Activated T-helper 2 cell treated with anti-CD3 and anti-CD28 coated beads, Interferon-gamma antibody, Interleukin-2, Interleukin-4, amounts not matched to agents 10 μg/mL and 5 μg/mL and 100 μg/mL, durations not matched to agents 14 hours and 24 hours and 36 hours (primary cell): Measurements from ENCODE around the gene TRIM54. TPM values are rescaled to one million over a fixed set of nuclear protein-coding genes. Genes with fewer than 3 reads are reported as not detected.
"Not testable (repeated sequence)": the region's sequence is repeated elsewhere in the genome, so short reads cannot be mapped to it uniquely, and the experiment has no call there.

Source experiments
- DNase-seq: peaks from one replicate; pipeline ENCODE4 v3.0.0; 2021; ENCODE audit warnings: low spot score
- H3K27ac Mint-ChIP-seq: one replicate; pipeline ENCODE4 v1.8.0; 2021; ENCODE audit warnings: mixed read lengths
- H3K27me3 Mint-ChIP-seq: one replicate; pipeline ENCODE4 v1.8.0; 2021; ENCODE audit warnings: low read depth, mixed read lengths
- H3K36me3 Mint-ChIP-seq: one replicate; pipeline ENCODE4 v1.8.0; 2021; ENCODE audit warnings: low read depth, mixed read lengths
- H3K4me1 Mint-ChIP-seq: one replicate; pipeline ENCODE4 v1.8.0; 2021; ENCODE audit warnings: low read depth, mixed read lengths
- H3K4me3 Mint-ChIP-seq: one replicate; pipeline ENCODE4 v1.8.0; 2021; ENCODE audit warnings: low read depth, mild to moderate bottlenecking, moderate library complexity, mixed read lengths
- H3K9me3 Mint-ChIP-seq: one replicate; pipeline ENCODE4 v1.8.0; 2021; ENCODE audit warnings: mixed read lengths
- intact Hi-C: fragments of 100-400 bp; cut with micrococcal nuclease; formaldehyde crosslinking; loops from one replicate; pipeline ENCODE4 v1.15.1; 2023
- total RNA-seq: library from RNA; stranded (reverse); gene quantifications from 2 replicates; pipeline ENCODE4 v1.2.3, GENCODE V29; 2022

The TRIM54 gene
- total RNA-seq, 1 donor from 2014 or later, result 0.21 TPM

- Mint-ChIP-seq H3K27ac (no peak overlapping the region), H3K4me3 (no peak overlapping the region), H3K36me3 (peaks cover 22% of the 10 kb centered on the region), H3K4me1 (no peaks in the 10 kb centered on the region), H3K9me3 (no peaks in the 10 kb centered on the region), H3K27me3 (no peaks in the 10 kb centered on the region)
- DNase-seq, result no peak
- intact Hi-C loops, result no loop called here
Measured at GRCh38 chr2:27312152-27312551, 29.9 kb downstream of the TRIM54 start.

- Mint-ChIP-seq H3K9me3 (no peaks in the 10 kb centered on the region), H3K4me3 (no peak overlapping the region), H3K4me1 (no peaks in the 10 kb centered on the region), H3K36me3 (peaks cover 18% of the 10 kb centered on the region), H3K27me3 (no peaks in the 10 kb centered on the region), H3K27ac (no peak overlapping the region)
- intact Hi-C loops, result no loop called here
- no peak for DNase-seq
Measured at GRCh38 chr2:27313882-27314645, 31.8 kb downstream of the TRIM54 start.

GRCh38 chr2:27314709-27315108 is 32.5 kb downstream of the TRIM54 start:
- Mint-ChIP-seq H3K27ac (no peak overlapping the region), H3K4me1 (no peaks in the 10 kb centered on the region), H3K4me3 (no peak overlapping the region), H3K36me3 (peaks cover 14% of the 10 kb centered on the region), H3K9me3 (no peaks in the 10 kb centered on the region), H3K27me3 (no peaks in the 10 kb centered on the region)
- intact Hi-C loops, result no loop called here
- no peak for DNase-seq

DNA sequence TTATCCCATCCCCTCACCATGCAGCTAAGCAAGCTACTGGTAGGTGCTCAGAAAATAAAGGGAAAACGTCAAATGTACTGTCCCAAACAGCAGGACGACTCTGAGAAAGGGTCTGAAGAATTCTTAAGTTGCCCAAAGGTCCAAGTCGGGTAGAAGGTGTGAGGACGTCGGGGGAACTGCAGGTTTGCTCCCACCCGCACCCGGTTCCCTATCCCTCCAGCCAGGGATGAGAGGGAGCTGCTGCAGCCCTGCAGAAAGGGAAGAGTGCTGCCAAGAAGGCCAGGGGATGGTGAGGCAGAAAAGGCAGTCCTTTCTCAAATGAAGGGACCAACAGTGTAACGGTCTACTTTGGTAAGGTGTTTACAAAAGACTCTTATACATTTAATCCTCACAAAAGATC is 32.9 kb downstream of the TRIM54 start:
- DNase-seq, result no peak
- Mint-ChIP-seq H3K4me3 (no peak overlapping the region), H3K36me3 (peaks cover 12% of the 10 kb centered on the region), H3K4me1 (no peaks in the 10 kb centered on the region), H3K27ac (no peak overlapping the region), H3K9me3 (no peaks in the 10 kb centered on the region), H3K27me3 (no peaks in the 10 kb centered on the region)
- intact Hi-C loops, result no loop called here

- Mint-ChIP-seq H3K4me1 (peaks cover 3% of the 10 kb centered on the region), H3K4me3 (no peak overlapping the region), H3K9me3 (no peaks in the 10 kb centered on the region), H3K27me3 (no peaks in the 10 kb centered on the region), H3K36me3 (peaks cover 5% of the 10 kb centered on the region), H3K27ac (no peak overlapping the region)
- intact Hi-C loops, result no loop called here
- no peak for DNase-seq
Measured at GRCh38 chr2:27316655-27317412, 34.6 kb downstream of the TRIM54 start.

- H3K36me3 Mint-ChIP-seq, H3K4me3 Mint-ChIP-seq, intact Hi-C loops, H3K9me3 Mint-ChIP-seq, H3K27me3 Mint-ChIP-seq, H3K27ac Mint-ChIP-seq, DNase-seq: not testable (repeated sequence)
- H3K4me1 Mint-ChIP-seq, result peaks cover 17% of the 10 kb centered on the region
Measured at GRCh38 chr2:27319839-27320238, 37.6 kb downstream of the TRIM54 start.

DNA sequence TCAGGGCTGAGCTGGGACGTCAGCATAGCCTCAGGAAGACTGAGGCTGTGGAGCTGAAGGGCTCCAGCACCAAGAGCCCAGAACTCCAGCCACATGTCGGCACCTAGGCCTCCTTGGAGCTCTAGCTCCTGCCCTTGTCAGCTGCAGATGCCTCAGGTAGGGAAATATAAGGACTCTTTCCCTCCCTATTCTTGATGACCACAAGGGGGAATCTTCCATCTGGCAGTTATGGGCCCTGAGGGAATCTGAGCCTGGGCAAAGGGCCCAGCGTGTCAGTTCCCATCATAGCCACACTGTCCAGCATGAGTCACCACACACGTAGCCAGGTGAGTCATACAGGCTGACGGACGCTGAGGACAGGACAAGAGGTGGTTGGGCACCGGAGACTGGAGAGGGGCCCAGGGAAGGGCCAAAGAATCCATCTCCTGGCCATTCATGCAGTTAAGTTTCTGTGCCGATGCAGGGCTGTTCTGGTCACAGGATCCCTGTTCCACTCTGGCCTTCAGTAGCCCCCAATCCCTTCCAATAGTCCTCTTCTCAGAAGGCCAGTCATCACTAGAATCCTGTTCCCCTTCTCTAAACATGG is 38.8 kb downstream of the TRIM54 start:
- intact Hi-C loops, result no loop called here
- H3K27me3 Mint-ChIP-seq, result no peaks in the 10 kb centered on the region
- peak overlapping the region; percentile 99 for H3K4me3 Mint-ChIP-seq
- peaks cover 5% of the 10 kb centered on the region for H3K36me3 Mint-ChIP-seq
- no peak for DNase-seq
- H3K9me3 Mint-ChIP-seq, result no peaks in the 10 kb centered on the region
- H3K27ac Mint-ChIP-seq, result no peak overlapping the region
- H3K4me1 Mint-ChIP-seq, result peaks cover 17% of the 10 kb centered on the region

DNA sequence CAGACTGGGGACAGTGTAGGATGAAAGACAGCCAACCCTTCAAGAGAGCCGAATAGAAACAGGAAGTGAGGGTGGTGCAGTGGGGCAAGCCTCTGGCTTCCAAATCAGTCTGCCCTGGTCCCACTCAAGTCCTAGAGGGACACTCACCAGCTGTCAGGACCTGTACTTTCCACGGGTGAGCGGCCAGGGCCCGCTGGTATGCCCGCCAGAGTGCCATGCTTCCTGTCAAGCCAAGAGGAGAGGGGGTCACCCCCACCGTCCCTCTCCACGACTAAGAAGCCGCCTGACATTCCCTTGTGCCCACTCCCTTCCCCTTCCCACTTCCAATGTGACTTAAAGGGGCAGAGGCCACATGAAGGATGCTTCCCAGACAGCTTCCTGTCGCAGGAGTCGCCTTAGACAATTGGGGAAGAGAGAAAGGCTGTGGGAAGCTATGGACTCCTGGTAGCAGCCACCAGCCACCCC is 40.1 kb downstream of the TRIM54 start:
- H3K9me3 Mint-ChIP-seq, result no peaks in the 10 kb centered on the region
- peak overlapping the region; percentile 92 for H3K27ac Mint-ChIP-seq
- H3K4me3 Mint-ChIP-seq, result peak overlapping the region; percentile 99
- peaks cover 17% of the 10 kb centered on the region for H3K36me3 Mint-ChIP-seq
- intact Hi-C loops, result loop anchor here (2.0 kb wide), 2 partner anchors 34 to 48 kb away; partner anchors contain the start of genes EIF2B4, GTF3C2 and SNX17
- no peak for DNase-seq
- H3K4me1 Mint-ChIP-seq, result peaks cover 17% of the 10 kb centered on the region
- no peaks in the 10 kb centered on the region for H3K27me3 Mint-ChIP-seq

GRCh38 chr2:27322766-27323595 is 40.8 kb downstream of the TRIM54 start, which contains the start of gene MPV17:
MPV17 (minus strand) TSS chr2:27323097; CDS start chr2:27322517, 580 bp downstream.
- Mint-ChIP-seq H3K9me3 (no peaks in the 10 kb centered on the region), H3K27me3 (no peaks in the 10 kb centered on the region), H3K4me3 (peak within 1 kb of the TSS; percentile 99), H3K27ac (peak within 1 kb of the TSS; percentile 92), H3K4me1 (peaks cover 17% of the 10 kb centered on the region), H3K36me3 (peaks cover 20% of the 10 kb centered on the region)
- intact Hi-C loops, result loop anchor here (2.0 kb wide), 2 partner anchors 34 to 48 kb away; partner anchors contain the start of genes EIF2B4, GTF3C2 and SNX17
- peak; percentile 84 for DNase-seq

GRCh38 chr2:27323596-27324285 is 41.5 kb downstream of the TRIM54 start:
- Mint-ChIP-seq H3K4me3 (peak overlapping the region; percentile 99), H3K4me1 (peaks cover 17% of the 10 kb centered on the region), H3K27me3 (no peaks in the 10 kb centered on the region), H3K36me3 (peaks cover 28% of the 10 kb centered on the region), H3K9me3 (no peaks in the 10 kb centered on the region), H3K27ac (peak overlapping the region; percentile 92)
- DNase-seq, result no peak
- intact Hi-C loops, result loop anchor here (2.0 kb wide), 2 partner anchors 33 to 47 kb away; partner anchors contain the start of genes EIF2B4, GTF3C2 and SNX17

DNA sequence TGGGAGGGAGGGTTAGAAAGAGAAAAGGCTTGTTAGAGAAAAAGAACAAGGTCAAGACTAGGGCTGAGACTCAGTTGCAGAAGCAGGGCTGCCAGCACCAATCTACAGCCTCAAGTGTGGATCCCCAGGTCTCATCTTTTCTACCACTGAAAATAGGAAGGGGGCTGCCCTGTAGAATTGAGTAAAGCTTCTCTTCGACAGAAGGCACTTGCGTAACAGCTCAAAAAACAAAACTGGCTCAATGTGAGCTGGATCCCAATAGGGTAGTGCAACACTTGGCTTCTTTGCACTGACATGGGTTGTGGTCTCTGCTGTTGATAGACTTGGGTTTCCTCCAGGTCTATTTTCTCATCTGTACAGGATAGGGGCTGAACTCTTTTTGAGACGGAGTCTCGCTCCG is 42.5 kb downstream of the TRIM54 start:
- intact Hi-C loops, result no loop called here
- peaks cover 17% of the 10 kb centered on the region for H3K4me1 Mint-ChIP-seq
- peak overlapping the region; percentile 44 for H3K4me3 Mint-ChIP-seq
- H3K9me3 Mint-ChIP-seq, result no peaks in the 10 kb centered on the region
- DNase-seq, result no peak
- peaks cover 34% of the 10 kb centered on the region for H3K36me3 Mint-ChIP-seq
- H3K27ac Mint-ChIP-seq, result no peak overlapping the region
- no peaks in the 10 kb centered on the region for H3K27me3 Mint-ChIP-seq
